Measurements from ENCODE around the gene KIF20B. TPM values are rescaled to one million over a fixed set of nuclear protein-coding genes. Genes with fewer than 3 reads are reported as not detected.

KIF20B gene
- 21.2 and 24.3 TPM in 2 replicates for total RNA-seq (2014; rRNA removed; shearing (Covaris generic))

DNA sequence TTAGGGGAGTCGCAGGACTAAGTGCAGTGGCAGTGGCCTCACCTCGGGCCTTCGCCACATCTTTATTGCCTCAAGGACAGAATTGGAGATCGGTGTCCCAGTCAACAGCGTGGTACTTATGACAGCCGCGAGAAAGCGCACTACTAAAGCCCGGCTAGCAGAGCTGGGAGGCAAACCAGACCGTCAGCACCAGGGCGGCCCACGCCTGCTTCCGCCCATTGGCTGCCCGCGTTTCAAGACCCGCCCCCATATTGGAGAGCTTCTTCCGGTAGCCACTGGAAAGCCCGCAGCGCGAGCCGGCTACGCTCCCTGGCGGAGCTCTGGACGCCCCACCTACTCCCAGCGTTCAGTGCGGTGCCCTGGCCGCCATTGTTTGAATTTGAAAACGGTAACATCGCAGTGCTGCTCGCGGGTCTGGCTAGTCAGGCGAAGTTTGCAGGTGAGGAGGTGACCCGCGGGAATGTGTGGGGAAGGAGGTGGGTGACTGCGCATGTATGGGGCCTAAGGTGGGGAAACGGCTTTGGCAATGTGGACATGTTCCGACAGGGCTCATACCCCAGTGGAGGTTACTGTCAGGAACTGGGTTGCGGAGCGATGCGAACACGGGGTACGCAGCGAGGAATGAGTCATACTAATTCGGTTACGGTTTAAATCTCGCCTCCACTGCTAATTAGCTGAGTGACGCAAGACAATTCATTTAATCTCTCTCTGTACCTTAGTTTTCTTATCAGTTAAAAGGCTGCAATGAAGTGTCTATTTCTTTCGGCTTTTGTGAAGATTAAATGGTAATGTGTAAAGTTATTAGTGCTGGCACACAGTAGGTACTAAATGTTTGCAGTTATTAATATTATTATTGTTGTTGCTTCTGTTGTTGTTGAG is at the start of gene KIF20B:
Gene KIF20B (plus strand): TSS at position 349 of the 879 bp plus-strand sequence. CDS start 3,705 bp downstream, outside the sequence.
- peak; percentile 97 for DNase-seq (ENCODE audit: low read depth)

DNA sequence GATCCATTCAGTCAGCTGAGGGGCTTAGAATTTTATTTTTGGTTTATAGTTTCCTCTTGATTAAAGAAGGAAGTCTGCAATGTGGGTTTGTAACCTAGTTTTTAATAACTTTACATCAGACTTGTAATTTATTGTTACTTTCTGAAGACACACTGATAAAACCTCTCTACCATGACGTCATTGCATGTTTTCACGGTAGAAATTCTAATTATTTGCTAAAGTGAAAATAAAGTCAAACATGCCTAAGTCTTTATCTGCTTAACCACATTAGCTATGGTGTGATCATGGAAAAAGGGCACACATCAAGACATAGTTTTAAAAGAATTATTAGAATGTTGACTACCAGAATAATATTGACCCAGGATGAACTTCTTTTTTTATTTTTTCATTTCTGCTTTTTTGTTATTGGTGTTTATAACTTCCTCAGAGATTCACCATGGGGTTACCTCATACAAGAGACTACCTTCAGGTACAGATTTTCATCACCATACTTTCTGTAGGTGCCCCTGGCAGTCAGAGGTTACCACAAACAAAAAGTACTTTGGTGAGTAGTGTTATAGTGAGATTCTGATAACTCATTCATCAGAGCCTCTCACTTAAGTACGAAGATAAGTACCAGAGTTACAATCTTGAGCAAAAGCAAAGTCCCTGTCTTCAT is 49.3 kb upstream of the KIF20B start:
- no peak for DNase-seq (ENCODE audit: low read depth)

DNA sequence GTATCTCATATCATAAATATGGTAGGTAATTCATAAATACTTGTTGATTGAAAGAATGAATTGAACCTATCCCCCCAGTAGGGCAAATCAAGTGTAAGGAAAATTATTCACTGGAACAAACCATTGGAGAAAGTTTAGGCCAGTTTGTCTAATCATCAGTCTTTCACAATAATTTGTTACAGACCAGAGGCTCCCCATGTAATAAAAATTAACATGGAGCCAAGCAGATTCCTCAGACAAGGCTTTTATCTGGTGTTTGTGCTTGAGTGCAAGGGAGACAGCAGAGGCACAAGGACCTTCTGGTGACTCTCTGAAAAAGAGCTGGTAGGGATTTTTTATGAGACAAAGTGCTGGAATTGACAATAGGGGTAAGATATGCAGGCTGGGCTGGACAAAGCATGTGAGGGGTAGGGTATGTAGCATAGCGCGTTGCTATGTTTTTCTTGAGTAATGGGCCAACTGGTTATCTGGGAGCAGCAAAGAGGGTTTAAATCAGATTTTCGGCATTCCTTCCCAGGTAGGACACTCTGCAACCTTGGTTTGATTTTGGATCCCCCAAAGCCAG is 48.5 kb upstream of the KIF20B start:
- no peak for DNase-seq (ENCODE audit: low read depth)

DNA sequence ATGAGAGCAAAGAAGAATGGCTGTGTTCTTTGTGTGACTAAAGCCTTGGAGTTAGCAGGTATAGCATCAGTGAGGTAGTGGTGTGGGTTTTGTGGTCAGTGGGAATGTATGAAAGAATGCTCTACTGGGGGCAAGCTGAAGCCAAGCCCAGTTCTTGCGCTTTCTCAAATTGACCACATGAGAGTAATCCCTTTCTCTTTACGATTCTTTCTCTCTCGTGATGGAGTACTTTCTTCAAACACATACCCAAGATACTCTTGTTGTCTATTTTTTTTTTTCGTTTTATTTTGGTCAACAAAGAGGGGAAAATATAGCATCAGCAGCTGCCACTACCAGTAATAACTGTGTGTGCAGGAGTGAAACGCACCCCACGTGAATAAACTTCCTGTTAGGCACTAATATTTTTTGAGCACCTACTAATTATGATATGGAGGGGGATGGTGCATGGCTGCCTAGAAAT is 48.0 kb upstream of the KIF20B start:
- peak; percentile 89 for DNase-seq (ENCODE audit: low read depth)

DNA sequence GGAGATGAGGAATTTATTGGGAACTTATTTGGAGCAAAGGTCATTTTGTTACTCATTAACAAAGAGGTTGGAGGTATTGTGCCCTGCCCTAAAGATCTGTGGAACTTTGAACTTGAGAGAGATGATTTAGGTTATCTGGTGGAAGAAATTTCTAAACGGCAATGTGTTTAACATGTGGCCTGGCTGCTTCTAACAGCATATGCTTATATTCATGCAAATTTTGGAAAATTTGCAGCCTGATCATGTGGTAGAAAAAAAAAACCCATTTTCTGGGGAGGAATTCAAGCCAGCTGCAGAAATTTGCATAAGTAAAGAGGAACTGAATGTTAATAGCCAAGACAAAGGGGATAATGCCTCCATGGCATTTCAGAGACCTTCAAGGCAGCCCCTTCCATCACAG is 45.7 kb upstream of the KIF20B start:
- no peak for DNase-seq (ENCODE audit: low read depth)

DNA sequence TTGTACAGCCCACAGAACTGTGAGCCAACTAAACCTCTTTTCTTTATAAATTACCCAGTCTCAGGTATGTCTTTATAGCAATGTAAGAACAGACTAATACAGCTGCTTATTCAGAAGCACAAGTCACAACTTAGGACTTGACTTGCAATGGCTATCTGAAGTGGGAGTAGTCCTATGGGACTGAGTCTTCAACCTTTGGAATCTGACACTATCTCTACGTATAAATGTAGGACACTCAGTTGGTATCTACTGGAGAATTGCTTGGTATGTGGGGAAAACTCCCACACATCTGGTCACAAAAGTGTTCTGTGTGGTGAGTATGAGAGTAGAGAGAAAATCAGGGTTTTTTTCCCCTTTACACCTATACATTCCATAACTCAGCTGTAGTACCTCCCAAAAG is 44.1 kb upstream of the KIF20B start:
- no peak for DNase-seq (ENCODE audit: low read depth)

GRCh38 chr10:89659143-89660131 is 42.0 kb upstream of the KIF20B start:
- DNase-seq (ENCODE audit: low read depth) = peak; percentile 65

GRCh38 chr10:89662596-89662995 is 38.8 kb upstream of the KIF20B start:
- no peak for DNase-seq (ENCODE audit: low read depth)

DNA sequence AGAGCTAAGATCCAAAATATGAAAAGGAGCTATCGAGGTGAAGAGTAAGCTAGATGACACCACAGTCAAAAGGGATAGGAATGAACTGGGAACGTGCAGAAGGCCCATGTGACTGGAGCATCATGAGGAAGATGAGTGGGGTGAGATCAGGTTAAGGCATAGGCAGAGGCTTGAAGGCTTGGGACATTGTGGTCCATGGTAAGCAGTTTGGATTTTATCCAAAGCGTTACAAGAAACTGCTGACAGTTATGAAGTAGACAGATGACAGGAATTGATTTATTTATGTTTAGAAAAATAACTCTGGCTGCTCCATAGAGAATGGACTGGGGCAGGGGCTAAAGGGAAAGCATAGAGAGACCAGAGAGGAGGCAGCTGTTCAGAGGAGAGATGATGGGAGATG is 38.2 kb upstream of the KIF20B start:
- DNase-seq (ENCODE audit: low read depth) = no peak

GRCh38 chr10:89664203-89664602 is 37.2 kb upstream of the KIF20B start:
- DNase-seq (ENCODE audit: low read depth) = no peak

GRCh38 chr10:89665302-89665701 is 36.1 kb upstream of the KIF20B start:
- no peak for DNase-seq (ENCODE audit: low read depth)

DNA sequence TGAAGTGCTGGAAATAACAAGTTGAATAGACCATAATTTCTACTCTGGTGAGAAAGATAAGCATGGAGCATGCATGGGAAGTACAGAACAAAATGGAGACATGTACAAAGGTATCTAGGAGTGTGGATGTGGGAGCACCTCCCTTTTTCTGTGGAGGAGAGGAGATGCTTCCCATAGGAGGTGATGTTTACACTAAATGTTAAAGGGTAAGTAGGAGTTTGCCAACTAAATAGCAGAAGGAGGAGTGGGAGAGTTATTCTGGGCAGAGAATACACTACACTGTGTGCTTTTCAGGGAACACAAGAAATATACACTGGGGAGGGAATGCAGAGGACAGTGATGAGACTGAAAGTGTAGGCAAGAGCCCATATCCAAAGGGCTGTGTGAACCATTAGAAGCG is 35.3 kb upstream of the KIF20B start:
- DNase-seq (ENCODE audit: low read depth) = no peak

- DNase-seq (ENCODE audit: low read depth) = peak; percentile 68
Observed at GRCh38 chr10:89668386-89669071, 32.9 kb upstream of the KIF20B start.

DNA sequence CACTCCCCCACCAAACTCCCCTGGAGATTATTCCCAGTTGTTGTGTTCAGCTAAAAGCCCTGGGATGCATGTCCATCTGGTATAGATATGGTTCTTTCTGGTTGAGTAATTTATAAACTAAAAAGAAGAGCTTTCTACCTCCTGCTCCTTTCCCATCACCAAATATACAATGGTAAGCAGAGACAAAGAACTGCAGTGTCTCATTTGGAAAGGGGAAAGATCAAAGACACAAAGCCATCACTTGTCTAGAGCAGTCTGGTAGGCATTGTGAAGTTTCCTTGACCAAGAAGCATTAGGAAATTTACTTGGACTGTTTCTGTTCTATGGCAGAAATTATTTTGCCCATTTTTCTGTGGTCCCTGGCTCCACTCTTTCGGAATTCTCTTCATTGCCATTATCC is 31.4 kb upstream of the KIF20B start:
- no peak for DNase-seq (ENCODE audit: low read depth)

- DNase-seq (ENCODE audit: low read depth) = no peak
Observed at GRCh38 chr10:89670926-89671325, 30.5 kb upstream of the KIF20B start.

DNA sequence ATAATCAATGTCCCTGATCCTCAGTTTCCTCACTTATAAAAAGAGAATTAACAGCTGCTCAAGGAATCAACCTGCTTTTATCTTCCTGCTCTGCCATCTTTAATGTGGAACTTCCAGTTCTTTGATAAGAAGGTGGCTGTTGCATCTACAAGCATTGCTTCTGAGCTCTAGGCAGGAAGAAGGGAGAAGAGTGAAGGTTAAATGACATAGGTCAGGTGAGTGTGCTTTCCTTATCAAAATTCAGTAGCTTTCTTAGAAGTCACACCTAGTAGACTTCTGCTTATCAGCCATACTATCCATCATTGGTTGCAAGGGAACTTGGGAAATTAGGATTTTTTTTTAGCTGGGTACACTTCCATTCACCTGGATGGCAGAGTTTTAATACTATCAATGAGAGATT is 24.0 kb upstream of the KIF20B start:
- DNase-seq (ENCODE audit: low read depth) = no peak

DNA sequence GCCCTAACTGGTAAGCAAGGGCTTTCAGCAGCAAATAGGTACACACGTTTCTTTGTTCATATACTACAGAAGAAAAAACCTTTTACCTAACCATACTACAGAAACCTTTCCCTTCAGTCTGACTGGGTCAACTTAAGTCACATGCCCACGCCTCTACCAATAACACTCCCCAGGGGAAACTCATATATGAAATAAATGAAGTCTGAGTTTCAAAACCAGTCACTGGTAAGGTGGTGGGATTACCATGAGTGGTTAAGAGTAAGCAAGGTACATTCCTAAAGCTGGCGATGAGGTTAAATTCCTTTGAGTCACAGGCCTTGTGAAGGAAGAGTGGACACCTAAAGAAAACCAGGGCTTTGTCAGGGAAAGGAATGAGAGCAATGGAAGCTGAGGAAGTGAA is 21.4 kb upstream of the KIF20B start:
- no peak for DNase-seq (ENCODE audit: low read depth)

GRCh38 chr10:89683883-89684282 is 17.5 kb upstream of the KIF20B start:
- DNase-seq (ENCODE audit: low read depth) = no peak

- peak; percentile 25 for DNase-seq (ENCODE audit: low read depth)
Observed at GRCh38 chr10:89684604-89685003, 16.8 kb upstream of the KIF20B start.

DNA sequence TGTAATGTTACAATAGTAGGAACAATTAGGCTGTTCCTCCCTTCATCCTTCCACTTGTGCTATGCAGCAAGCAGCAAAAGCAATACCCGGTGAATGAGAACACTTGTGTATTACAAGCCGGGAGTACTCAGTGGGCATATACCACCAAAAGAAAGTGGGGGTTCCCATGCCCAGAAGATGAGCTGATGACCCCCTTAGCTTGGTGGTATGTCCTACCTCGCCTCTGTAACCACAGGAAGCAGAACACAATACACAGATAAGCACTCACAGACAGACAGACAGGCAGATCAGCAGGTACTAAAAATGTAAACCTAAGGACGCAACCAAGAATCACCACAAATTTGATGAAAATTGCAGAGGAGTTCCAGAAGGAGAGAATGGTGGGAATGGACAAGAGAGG is 15.5 kb upstream of the KIF20B start:
- DNase-seq (ENCODE audit: low read depth) = no peak

DNA sequence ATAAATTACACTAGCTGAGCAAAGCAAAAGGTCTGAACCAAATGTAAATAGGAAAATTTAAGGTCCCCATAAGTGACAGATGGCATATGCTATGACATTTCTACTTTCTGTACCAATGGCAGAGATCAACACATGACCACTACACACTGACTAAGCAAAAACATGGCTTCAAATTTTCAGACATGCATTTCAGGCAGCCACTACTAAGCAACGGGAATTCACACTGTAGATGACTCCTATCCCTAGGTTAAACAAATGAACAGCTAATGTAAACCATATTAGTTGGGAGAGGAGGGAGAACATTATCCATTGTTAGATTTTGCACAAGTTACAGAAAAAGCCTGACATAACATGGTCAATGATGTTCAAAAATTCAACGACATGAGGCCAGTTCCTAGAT is 11.4 kb upstream of the KIF20B start:
- no peak for DNase-seq (ENCODE audit: low read depth)

All from M059J (cell line).